OCI-LY1 (cell line): ENCODE results near the gene COL9A3.

ENCODE experiments used
- H2AFZ ChIP-seq: fragments of 200-600 bp; sonication (generic), shearing (Covaris generic); 2 replicates; pipeline ENCODE4 v1.6.0; 2014; ENCODE audit warnings: antibody characterized with exemption, mild to moderate bottlenecking, low read length
- H3F3A ChIP-seq: fragments of 200-600 bp; sonication (generic), shearing (Covaris generic); 2 replicates; pipeline ENCODE4 v1.6.0; 2014; ENCODE audit warnings: mild to moderate bottlenecking, antibody characterized with exemption, low read length, moderate library complexity; ENCODE audit not compliant: insufficient read depth
- H3K27ac ChIP-seq: fragments of 200-600 bp; sonication (generic); 2 replicates; pipeline ENCODE4 v1.5.1; 2014; ENCODE audit warnings: low read length, mixed run types, mild to moderate bottlenecking, low read depth; ENCODE audit not compliant: poor library complexity, severe bottlenecking
- H3K27me3 ChIP-seq: fragments of 200-600 bp; sonication (generic); 2 replicates; pipeline ENCODE4 v1.6.0; 2014; ENCODE audit warnings: antibody characterized with exemption, mild to moderate bottlenecking, low read length, moderate library complexity; ENCODE audit not compliant: insufficient read depth
- H3K36me3 ChIP-seq: fragments of 200-600 bp; sonication (generic); 2 replicates; pipeline ENCODE4 v1.6.1; 2014; ENCODE audit warnings: mild to moderate bottlenecking, antibody characterized with exemption, low read length, moderate library complexity, mixed read lengths; ENCODE audit not compliant: insufficient read depth
- H3K4me1 ChIP-seq: fragments of 200-600 bp; sonication (generic); 2 replicates; pipeline ENCODE4 v1.5.1; 2014; ENCODE audit warnings: mild to moderate bottlenecking, low read length, moderate library complexity; ENCODE audit not compliant: insufficient read depth, severe bottlenecking
- H3K4me2 ChIP-seq: fragments of 200-600 bp; sonication (generic), shearing (Covaris generic); 2 replicates; pipeline ENCODE4 v1.6.1; 2014; ENCODE audit warnings: low read length
- H3K4me3 ChIP-seq: fragments of 200-600 bp; sonication (generic); 2 replicates; pipeline ENCODE4 v1.5.1; 2014; ENCODE audit warnings: low read length, low read depth, mild to moderate bottlenecking, mixed read lengths; ENCODE audit not compliant: poor library complexity, severe bottlenecking
- H3K79me2 ChIP-seq: fragments of 200-600 bp; shearing (Covaris generic); 2 replicates; pipeline ENCODE4 v1.6.1; 2016; ENCODE audit warnings: mixed run types, low read length, mixed read lengths; ENCODE audit not compliant: insufficient read depth
- H3K9ac ChIP-seq: fragments of 200-600 bp; sonication (generic), shearing (Covaris generic); 2 replicates; pipeline ENCODE4 v1.6.1; 2014; ENCODE audit warnings: mild to moderate bottlenecking, low read length, mixed read lengths
- H3K9me2 ChIP-seq: fragments of 200-600 bp; sonication (generic), shearing (Covaris generic); 2 replicates; pipeline ENCODE4 v1.6.1; 2014; ENCODE audit warnings: low read depth, mild to moderate bottlenecking, low read length, mixed read lengths
- H3K9me3 ChIP-seq: fragments of 200-600 bp; shearing (Covaris generic); 2 replicates; pipeline ENCODE4 v1.6.1; 2014; ENCODE audit warnings: low read length, mixed read lengths
- H4K20me1 ChIP-seq: fragments of 200-600 bp; sonication (generic), shearing (Covaris generic); 2 replicates; pipeline ENCODE4 v1.6.0; 2016; ENCODE audit warnings: mild to moderate bottlenecking, low read length; ENCODE audit not compliant: insufficient read depth
- CTCF ChIP-seq: fragments of 200-600 bp; sonication (generic), shearing (Covaris generic); IDR thresholded peaks from 2 replicates; pipeline ENCODE4 v1.5.1; 2017; ENCODE audit warnings: mild to moderate bottlenecking, antibody characterized with exemption, low read length, moderate library complexity, mixed read lengths
- EZH2 ChIP-seq: fragments of 200-600 bp; sonication (generic), shearing (Covaris generic); IDR thresholded peaks from 2 replicates; pipeline ENCODE4 v1.8.0; 2017; ENCODE audit warnings: borderline replicate concordance, mixed run types, mild to moderate bottlenecking, antibody characterized with exemption, low read length, moderate library complexity, mixed read lengths

COL9A3 gene

GRCh38 chr20:62849431-62849830, 32.6 kb downstream of the COL9A3 start:
- Histone ChIP-seq H3K4me3 (no peak overlapping the region), H3K4me2 (no peak overlapping the region), H3K4me1 (peaks cover 10% of the 10 kb centered on the region), H2AFZ (no peak overlapping the region), H3K9me3 (no peaks in the 10 kb centered on the region), H3K9me2 (no peaks in the 10 kb centered on the region), H3K79me2 (no peaks in the 10 kb centered on the region), H3K36me3 (peaks cover 74% of the 10 kb centered on the region), H4K20me1 (no peaks in the 10 kb centered on the region), H3K27ac (peak overlapping the region; percentile 76), H3K27me3 (no peaks in the 10 kb centered on the region), H3K9ac (0 out of 2 replicates have a peak overlapping the region, but pooled peaks have one; percentile 4), H3F3A (no peaks in the 10 kb centered on the region)
- no peak for TF ChIP-seq EZH2
- TF ChIP-seq CTCF: no peak

- Histone ChIP-seq H4K20me1 (no peaks in the 10 kb centered on the region), H3K36me3 (peaks cover 75% of the 10 kb centered on the region), H3K9ac (no peak overlapping the region), H3K4me3 (no peak overlapping the region), H3K27me3 (no peaks in the 10 kb centered on the region), H3K79me2 (no peaks in the 10 kb centered on the region), H3K9me3 (no peaks in the 10 kb centered on the region), H3K27ac (peak overlapping the region; percentile 21), H3K4me2 (no peak overlapping the region), H3K4me1 (peaks cover 10% of the 10 kb centered on the region), H2AFZ (no peak overlapping the region), H3K9me2 (no peaks in the 10 kb centered on the region), H3F3A (no peaks in the 10 kb centered on the region)
- TF ChIP-seq EZH2 (no peak), CTCF (no peak)
These were observed 33.6 kb downstream of the COL9A3 start for GRCh38 chr20:62850333-62850974.

GRCh38 chr20:62852196-62852595, 35.3 kb downstream of the COL9A3 start:
- Histone ChIP-seq H4K20me1 (no peaks in the 10 kb centered on the region), H3K4me1 (peaks cover 10% of the 10 kb centered on the region), H3K9me2 (no peaks in the 10 kb centered on the region), H2AFZ (no peak overlapping the region), H3F3A (no peaks in the 10 kb centered on the region), H3K36me3 (peaks cover 78% of the 10 kb centered on the region), H3K79me2 (no peaks in the 10 kb centered on the region), H3K9ac (no peak overlapping the region), H3K27ac (no peak overlapping the region), H3K4me3 (no peak overlapping the region), H3K9me3 (no peaks in the 10 kb centered on the region), H3K27me3 (no peaks in the 10 kb centered on the region), H3K4me2 (no peak overlapping the region)
- TF ChIP-seq EZH2 (no peak), CTCF (no peak)
